OCI-LY1 (cell line): ENCODE data around the gene RPL22.

ENCODE experiments used
- CTCF ChIP-seq: fragments of 200-600 bp; sonication (generic), shearing (Covaris generic); IDR thresholded peaks from 2 replicates; pipeline ENCODE4 v1.5.1; 2017; ENCODE audit warnings: mild to moderate bottlenecking, antibody characterized with exemption, low read length, moderate library complexity, mixed read lengths
- EZH2 ChIP-seq: fragments of 200-600 bp; sonication (generic), shearing (Covaris generic); IDR thresholded peaks from 2 replicates; pipeline ENCODE4 v1.8.0; 2017; ENCODE audit warnings: borderline replicate concordance, mixed run types, mild to moderate bottlenecking, antibody characterized with exemption, low read length, moderate library complexity, mixed read lengths

GRCh38 chr1:6149597-6149996 is 49.8 kb downstream of the RPL22 start:
- TF ChIP-seq CTCF (no peak), EZH2 (no peak)
